Fibroblast of skin of right quadriceps (primary cell): ENCODE measurements around the gene PDZD7.
"Not testable (repeated sequence)": the region's sequence is repeated elsewhere in the genome, so short reads cannot be mapped to it uniquely, and the experiment has no call there.

Source experiments
- DNase-seq: peaks from one replicate; pipeline ENCODE4 v3.0.0-alpha.2; 2013

The PDZD7 gene

GRCh38 chr10:100980711-100981110 is 50.2 kb downstream of the PDZD7 start:
- no peak for DNase-seq

- no peak for DNase-seq
These were observed 50.6 kb downstream of the PDZD7 start for GRCh38 chr10:100980311-100980710.

- DNase-seq = no peak
These were observed 51.1 kb downstream of the PDZD7 start for GRCh38 chr10:100979791-100980272.

- DNase-seq = no peak
These were observed 52.1 kb downstream of the PDZD7 start for GRCh38 chr10:100978901-100979195.

GRCh38 chr10:100978121-100978900 is 52.6 kb downstream of the PDZD7 start:
- no peak for DNase-seq

GRCh38 chr10:100977436-100977835 is 53.5 kb downstream of the PDZD7 start:
- DNase-seq = no peak

- DNase-seq = no peak
These were observed 54.0 kb downstream of the PDZD7 start for GRCh38 chr10:100976906-100977305.

GRCh38 chr10:100975397-100975796 is 55.5 kb downstream of the PDZD7 start:
- DNase-seq = not testable (repeated sequence)

GRCh38 chr10:100972904-100973535 is 57.9 kb downstream of the PDZD7 start:
- no peak for DNase-seq

GRCh38 chr10:100972115-100972903 is 58.6 kb downstream of the PDZD7 start:
- DNase-seq = no peak

- no peak for DNase-seq
These were observed 59.8 kb downstream of the PDZD7 start for GRCh38 chr10:100970914-100971811.

GRCh38 chr10:100970076-100970913 is 60.6 kb downstream of the PDZD7 start:
- DNase-seq = no peak

- no peak for DNase-seq
These were observed 61.5 kb downstream of the PDZD7 start, which contains the start of gene SEMA4G for GRCh38 chr10:100969187-100970075. SEMA4G (plus strand) TSS chr10:100969504; CDS start chr10:100972913, 3,409 bp downstream.

- no peak for DNase-seq
These were observed 62.1 kb downstream of the PDZD7 start for GRCh38 chr10:100968863-100969186.

GRCh38 chr10:100968062-100968736 is 62.7 kb downstream of the PDZD7 start:
- DNase-seq = no peak

- no peak for DNase-seq
These were observed 63.6 kb downstream of the PDZD7 start for GRCh38 chr10:100967332-100967731.

- no peak for DNase-seq
These were observed 64.0 kb downstream of the PDZD7 start for GRCh38 chr10:100966887-100967286.

GRCh38 chr10:100965820-100966219 is 65.1 kb downstream of the PDZD7 start:
- DNase-seq = no peak

GRCh38 chr10:100963826-100964225 is 67.1 kb downstream of the PDZD7 start:
- DNase-seq = no peak
